Stimulated activated CD4-positive, alpha-beta T cell treated with anti-CD3 and anti-CD28 coated beads, TNF-alpha, amount 100 ng/mL, for 4 hours (primary cell): ENCODE results near the gene MITF.

Experiments
- DNase-seq, 3 experiments: peaks; one replicate each; pipeline ENCODE4 v3.0.0-alpha.2; 2020; ENCODE audit warnings: low read depth in 3 of 3

MITF gene, protein sequence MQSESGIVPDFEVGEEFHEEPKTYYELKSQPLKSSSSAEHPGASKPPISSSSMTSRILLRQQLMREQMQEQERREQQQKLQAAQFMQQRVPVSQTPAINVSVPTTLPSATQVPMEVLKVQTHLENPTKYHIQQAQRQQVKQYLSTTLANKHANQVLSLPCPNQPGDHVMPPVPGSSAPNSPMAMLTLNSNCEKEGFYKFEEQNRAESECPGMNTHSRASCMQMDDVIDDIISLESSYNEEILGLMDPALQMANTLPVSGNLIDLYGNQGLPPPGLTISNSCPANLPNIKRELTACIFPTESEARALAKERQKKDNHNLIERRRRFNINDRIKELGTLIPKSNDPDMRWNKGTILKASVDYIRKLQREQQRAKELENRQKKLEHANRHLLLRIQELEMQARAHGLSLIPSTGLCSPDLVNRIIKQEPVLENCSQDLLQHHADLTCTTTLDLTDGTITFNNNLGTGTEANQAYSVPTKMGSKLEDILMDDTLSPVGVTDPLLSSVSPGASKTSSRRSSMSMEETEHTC

DNA sequence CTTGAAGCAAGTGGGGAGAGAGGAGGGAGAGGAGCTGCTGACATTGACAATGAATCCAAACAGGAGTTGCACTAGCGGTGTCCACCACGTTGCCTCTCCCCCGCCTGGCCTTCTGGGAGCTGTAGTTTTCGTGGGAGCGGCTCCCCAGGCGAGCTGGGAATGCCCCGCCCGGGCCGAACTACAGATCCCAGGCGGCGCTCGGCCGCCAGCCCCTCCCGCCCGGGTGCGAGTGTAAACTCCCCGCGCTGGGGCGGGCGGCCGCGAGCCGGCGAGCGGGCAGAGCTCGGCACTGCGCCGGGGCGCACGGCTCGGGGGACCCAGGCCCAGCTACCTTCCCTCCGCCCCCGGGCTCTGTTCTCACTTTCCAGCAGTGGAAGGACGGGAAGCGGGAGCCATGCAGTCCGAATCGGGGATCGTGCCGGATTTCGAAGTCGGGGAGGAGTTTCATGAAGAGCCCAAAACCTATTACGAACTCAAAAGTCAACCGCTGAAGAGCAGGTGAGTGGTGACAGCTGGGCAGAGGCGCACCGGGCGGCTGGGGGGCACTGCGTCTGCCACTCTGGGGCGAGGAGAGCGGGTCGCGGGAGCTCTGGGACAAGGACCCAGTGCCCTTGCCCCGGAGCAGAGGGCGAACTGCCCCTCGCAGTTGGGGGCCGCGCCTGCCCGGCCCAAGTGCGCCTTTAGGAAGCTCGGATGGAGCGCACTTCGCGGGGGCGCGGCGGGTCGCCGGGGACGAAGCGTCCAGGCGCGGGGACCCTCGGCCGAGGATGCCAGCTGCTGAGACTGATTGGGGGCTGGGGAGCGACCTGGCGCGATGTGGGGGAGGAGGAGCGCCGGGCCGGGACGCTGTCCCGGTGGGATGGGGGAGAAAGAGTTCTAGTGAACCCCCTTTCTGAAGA lies at the start of gene MITF:
Gene MITF (plus strand): TSS at position 261 of the 899 bp plus-strand sequence. CDS start 134 bp downstream, at position 395.
- no peak for DNase-seq

DNA sequence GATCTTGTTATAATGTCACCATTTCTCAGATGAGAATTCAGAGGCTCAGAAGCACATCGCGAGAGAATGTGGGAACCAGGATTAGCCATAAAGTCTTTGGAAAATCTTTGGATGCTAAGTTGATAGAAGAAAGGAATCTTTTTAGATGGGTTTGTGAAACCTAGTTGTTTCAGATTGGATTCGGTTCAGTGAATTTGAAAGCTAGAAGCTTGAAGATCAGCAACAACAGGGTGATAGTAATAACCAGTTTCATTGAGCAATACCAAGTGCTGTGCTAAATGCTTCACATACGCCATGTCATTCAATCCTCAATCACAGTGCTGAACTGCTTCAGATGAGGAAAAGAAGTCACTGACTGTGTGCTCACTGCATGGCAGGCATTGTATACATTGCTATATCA lies 47.4 kb upstream of the MITF start:
- no peak for DNase-seq

DNA sequence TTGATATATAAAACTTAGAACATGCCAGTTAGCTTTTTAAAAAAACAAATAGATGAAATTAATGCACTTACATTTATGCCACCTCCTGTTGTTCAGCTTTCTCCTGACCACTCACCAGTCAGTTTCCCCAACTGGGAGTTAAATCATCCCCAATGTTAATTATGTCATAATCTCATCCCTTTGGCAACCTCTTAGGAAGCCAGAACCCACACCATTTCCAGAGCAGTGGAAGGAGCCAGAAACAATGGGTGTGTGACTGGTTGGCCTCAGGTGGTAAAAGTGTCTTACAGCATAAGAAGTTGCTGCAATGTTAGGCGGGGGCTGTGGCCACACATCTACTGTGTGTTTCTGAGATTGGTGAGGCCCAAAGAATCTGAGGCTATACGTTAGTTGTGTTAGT lies 46.5 kb upstream of the MITF start:
- no peak for DNase-seq

DNA sequence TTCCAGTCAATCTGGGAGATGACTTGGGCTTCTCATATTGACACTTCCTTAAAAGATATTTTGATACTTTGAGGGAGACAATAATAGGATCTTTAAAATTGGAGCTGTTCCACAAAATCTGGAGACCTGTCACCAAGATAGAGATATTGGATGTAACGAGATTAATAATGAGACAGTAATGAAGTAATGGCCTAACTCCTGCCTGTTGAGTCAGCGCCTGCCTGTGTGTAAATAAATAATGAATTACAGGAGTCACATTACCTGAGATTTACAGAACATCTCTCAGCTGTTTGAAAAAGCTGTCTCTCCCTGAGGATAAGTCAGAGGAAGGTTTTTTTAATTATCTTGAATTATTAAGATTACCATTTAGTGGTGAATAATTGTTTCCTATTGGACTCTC lies 43.8 kb upstream of the MITF start:
- DNase-seq, result no peak

DNA sequence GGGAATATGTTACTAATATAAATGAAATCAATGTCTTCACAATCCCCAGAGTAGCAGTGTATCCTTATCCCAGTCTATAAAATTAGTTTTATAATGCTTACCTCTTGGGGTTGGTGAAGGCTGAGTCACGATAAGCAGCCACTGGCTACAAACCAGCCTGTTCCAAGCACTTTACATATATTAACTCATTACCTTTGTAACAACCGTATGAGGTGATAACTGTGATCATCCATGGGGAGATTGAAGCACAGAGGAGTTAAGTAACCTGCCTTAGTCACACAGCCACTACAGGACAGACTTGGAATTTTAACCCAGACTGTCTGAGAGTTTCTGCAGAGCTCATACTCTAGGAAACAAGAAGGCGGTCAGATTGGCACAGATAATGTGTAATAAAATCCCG lies 43.3 kb upstream of the MITF start:
- no peak for DNase-seq

DNA sequence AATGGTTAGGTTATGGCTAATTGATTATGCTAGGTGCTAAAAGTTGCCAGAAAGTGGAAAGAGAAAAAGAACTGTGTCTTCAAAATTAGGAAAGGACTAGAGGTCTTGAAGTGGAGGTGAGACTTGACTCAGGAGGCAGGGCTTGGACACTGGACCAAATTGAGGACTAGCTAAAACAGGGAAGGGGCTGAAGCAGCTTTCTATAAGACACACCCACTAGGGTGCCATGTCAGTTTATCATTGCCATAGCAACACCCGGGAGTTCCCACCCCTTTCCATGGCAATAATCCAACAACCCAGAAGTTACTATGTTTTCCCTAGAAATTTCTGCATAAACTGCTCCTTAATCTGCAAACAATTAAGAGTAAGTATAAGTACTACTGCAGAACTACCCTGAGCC lies 42.9 kb upstream of the MITF start:
- DNase-seq, result no peak

DNA sequence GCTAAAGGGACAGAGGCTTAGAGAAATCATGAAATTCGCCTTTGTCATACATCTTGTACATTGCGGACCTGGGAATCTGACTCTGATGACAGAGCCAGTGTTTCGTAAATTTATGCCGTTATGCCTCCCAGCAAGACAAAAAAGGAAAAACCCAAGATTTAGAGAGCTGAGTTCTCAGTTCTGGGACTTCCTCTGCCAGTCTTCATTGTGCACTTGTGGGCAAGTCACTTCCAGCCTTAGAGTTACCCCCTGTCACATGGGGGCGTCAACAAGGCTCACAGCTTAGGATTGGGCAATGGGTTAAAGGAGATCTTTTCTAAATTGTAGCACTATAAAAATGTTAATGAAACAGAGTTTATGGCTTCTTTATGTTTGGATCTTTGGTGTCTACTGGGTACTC lies 41.9 kb upstream of the MITF start:
- no peak for DNase-seq

DNA sequence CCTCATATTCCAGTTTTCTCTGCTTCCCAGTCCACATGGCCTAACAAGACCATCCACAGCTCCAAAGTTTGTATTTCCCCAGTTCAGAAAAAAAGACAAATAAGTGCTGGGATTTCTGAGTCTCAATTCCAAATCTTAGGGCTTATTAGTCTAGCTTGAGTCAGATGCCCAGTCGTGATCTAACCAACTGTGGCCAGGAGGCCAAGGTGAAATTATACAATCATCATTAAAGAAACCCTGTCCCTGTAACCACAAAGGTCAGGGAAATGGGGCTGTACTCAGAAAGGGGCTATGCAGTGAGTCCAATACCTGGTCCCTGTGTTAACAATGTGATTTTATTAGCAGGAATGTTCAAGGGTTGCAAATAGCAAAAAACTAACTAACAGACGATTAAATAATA lies 40.5 kb upstream of the MITF start:
- no peak for DNase-seq

DNA sequence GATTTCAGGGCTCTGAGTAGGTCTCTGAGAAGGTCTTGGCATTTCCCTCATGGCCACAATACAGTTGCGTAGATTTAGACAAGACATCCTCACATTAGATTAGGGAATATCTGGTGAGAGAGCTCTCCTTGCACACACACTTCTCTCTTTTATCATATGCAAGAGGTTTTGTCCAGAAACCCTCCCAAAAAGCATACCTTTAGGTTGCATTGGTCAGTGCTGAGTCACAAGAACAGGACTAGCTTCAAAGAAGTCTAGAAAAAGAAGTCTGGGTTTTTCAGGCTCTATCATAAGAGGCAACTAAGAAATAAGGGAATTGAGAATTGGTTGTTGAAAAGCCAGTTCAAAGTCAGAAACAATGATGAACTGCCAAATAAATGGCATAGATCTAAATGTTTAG lies 40.1 kb upstream of the MITF start:
- DNase-seq, result no peak

DNA sequence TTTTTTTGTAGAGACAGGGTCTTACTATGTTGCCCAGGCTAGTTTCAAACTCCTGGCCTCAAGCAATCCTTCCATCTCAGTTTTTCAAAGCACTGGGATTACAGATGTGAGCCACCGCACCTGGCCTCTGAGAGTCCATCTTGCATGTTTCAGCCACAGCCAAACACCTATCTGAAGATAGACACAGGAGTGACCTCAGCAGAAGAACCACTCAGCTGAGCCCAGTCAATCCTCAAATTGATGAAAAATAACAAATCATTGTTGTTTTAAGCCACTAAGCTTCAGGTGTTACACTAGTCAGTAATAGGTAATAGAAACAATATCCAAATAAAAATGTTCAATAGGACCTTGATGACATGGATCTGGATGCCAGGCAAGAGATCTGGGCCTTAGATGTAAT lies 38.3 kb upstream of the MITF start:
- DNase-seq, result no peak

DNA sequence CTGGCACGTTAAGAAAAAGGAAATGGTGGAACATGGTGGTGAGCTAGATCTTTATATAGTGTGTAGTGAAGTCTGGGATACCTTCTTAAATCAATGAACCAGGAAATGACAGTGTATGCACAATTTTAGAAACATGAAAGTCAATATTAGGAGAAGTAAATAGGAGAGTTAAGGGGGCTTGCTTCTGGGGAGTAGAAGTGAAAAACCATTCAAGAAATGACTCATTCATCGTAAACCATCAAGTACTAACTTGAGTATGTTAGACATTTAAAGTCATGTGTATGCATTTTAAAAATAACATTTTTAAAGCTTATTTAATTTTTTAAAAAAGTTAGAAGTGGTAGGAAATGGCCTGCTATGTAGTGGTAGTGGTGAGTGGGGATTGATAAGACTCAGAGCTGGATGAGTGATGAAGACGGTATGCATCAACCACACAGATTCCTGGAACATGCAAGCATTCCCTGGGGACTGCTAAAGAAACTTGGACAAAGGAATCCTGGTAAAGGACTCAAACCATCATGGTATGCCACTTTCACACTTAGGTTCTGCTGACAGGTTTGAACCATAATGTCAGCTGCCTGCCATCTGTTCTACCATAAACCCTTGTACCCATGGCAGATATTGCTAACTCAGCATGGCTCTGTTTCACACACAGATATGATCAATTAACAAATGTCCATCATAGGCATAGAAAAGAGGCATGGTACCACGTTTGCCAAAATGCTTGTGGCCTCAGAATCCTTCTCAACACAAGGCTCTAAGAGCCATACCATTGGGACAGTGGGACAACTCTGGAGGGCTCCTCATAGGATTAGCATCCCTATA lies 28.9 kb upstream of the MITF start:
- DNase-seq, result no peak

DNA sequence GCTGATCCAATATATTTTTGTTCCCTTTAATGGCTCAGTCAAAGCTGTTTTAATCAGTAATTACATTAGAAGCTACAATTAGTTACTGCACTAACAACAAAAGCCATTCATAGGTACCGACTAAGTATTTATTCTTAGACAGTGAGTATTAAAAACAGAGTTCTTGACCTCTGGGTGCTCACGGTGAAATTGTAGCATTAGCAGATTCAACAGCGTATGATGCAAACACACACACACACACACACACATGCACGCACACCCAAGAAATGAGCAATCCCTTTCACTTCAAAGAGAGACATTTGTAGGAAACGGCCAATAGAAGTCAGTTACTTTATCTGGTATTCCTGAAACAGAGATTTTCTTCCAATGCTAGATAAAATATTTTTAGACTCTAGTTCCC lies 27.0 kb upstream of the MITF start:
- DNase-seq, result no peak

DNA sequence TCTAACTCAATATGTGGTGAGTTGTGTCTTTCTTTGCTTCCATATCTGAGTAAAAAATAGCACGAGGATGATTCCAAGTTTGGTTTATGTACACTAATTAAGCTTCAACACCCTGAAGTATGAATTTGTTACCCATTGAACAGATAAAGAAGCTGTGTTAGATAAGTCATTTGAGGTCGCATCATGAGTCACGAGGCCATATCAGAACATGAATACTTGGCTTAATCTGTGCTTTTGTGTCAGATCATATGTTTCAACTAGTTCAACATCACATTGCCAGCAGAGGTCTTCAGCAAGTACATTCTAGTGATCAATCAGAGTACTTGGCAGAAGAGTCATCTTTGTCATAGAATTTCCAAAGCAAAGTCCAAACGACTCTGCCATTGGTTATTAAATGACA lies 26.3 kb upstream of the MITF start:
- no peak for DNase-seq

DNA sequence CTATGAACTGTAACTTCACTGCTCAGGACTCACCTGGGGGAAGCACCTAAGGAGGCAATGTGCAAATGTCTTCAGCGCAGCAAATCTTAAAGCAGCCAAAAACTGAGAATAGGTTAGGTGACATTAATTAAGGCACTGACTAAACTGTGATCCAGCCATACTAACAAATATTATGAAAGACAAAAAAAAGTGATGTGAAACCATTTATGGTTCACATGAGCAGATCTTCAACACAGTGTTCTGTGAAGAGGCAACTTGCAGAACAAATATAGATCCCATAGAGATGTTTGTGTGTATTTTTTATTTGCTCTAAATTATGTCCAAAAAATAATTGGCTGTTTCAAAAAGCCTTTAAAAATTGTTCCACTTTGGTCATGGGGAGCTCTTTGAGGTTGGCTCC lies 24.1 kb upstream of the MITF start:
- no peak for DNase-seq

DNA sequence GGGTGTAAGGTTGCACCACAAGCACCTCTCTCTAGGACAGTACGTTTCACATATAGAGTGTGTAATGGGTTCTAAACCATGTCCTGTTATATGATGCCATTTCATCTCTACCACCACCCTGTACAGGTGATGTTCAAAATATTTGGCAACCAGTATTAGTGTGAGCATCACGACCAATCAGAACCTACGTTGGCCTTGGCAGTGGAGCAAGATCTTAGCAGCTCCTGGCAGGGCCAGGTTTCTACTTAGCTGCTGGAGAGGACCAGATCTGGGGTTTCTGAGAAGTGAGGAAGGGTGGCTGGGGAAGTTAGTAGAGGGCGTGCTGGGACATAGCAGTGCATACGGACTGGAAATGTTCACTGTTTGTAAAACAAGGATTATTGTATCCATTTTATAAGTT lies 23.1 kb upstream of the MITF start:
- no peak for DNase-seq

DNA sequence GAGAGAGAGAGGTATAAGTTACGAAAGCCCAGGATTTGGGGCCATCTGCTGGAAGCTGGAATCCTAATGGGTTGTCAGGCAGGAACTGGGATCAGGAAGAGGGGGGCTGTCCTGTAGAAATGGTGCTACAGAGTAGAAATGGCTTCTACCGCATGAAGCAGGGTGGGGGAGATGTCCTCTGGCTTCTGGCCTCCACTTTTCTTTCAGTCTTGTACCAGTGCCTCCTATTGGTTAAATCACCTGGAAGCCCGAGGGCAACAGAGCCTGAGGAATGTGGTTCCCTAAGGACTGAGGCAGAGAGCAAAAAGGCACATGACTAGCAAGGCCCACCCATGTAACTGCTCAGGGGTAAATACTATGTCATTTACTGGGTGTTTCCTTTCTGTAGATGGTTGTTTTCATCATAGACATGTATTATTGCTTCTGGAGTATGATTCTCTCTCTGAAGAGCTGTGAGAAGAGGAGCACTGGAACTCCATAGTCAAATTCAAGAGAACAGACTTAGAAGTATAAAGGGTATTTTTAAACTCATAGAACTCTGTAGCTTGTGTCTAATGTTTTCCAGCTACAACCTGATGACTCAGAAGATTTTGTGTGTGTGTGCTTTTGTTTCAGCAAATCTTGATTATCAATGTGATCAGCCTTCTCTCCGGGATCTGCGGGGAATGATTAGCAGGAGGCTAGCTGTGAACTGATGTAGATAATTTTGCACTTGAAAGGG lies 20.2 kb upstream of the MITF start:
- DNase-seq, result no peak

DNA sequence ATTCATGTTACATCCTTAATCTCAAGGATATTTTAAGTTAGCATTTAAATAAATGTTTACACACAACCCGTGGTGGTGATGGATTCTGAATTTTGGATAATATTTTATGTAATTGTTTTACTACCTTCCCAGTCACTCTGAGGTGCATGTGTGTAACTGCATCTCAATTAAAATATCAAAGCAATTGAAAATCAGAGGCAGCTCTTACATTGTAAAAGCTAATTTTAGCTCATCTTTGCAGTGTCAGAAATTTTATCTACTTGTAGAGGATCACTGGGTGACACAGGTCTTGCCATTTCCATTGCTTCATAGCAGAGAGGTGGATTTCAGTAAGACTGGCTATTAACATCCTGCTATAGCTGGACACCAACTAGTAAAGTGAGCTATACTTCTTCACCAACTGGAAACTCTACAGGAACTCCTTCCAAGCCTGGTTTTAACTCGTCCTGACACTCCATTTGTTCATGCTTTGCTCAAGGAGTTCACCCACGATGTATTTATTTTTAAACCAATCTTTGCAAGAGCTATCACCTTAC lies 19.6 kb upstream of the MITF start:
- DNase-seq, result no peak

DNA sequence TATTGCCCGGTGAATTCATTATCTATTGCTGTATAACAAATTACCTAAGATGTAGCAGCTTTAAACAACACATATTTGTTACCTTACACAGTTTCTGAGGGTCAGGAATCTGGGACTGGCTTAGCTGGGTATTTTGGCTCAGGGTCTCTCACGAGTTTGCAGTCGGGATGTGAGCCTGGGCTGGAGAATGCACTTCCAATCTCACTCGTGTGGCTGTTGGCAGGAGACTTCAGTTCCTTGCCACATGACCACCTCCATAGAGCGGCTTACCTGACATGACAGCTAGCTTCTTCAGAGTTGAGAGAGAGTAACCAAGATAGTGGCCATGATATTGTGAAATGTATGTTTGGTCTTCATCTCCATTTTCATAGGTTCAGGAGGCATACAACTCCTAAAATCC lies 18.4 kb upstream of the MITF start:
- no peak for DNase-seq

DNA sequence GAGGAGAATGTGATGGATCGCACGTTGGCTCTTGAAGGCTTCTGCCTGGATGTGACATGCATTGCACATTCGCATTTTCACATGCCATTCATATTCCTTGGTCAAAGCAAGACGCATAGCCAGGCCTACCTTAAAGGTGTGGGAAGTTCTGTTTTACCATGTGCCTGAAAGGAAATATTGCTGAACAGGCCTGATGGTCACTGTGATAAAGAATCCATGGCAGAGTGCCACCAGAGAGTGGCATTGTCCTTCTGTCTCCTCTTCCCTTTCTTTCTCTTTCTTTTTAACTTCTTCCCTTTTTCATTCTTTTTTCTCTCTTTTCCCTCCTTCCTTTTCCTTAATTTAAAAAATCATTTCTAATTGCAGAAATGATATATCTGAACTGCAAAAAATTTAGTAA lies 15.9 kb upstream of the MITF start:
- no peak for DNase-seq

DNA sequence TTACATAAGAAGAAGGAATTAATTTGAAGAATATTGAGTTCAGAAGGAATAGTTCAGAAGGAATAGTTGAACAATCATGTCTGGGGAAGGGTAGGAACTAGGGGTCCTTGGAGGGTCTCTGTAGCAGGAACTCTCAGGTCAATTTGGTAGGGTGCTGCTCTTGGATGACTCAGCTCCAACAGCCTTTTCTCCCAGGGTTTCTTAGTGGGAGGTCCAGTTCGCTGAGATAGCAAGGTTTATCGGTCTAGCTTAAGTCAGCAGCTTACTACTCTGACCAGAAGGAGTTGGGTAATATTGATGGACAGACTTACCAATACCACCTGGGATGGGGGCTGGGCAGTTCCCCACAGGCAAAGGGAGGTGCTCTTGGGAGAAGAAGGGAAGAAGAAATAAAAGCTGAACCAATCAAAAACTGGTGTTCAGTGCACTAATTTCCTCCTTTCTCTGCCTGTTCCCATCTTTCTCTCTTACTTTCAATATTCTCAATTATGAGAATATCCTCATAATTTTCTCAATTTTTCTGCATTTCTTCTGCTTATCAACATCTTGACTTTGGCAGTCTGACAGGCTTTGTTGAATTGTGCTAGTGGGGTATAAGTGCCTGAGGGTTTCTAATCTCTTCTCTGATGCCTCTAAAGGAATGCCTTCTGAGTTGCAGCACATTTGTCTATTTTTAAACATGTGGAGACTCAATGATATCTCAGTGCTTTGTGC lies 14.4 kb upstream of the MITF start:
- no peak for DNase-seq
